Eye (tissue), 1 donor: ENCODE measurements around the gene ATP1A3.

Experiments used
- DNase-seq: peaks from one replicate; pipeline ENCODE4 v3.0.0-alpha.2; 2015

The ATP1A3 gene

DNA sequence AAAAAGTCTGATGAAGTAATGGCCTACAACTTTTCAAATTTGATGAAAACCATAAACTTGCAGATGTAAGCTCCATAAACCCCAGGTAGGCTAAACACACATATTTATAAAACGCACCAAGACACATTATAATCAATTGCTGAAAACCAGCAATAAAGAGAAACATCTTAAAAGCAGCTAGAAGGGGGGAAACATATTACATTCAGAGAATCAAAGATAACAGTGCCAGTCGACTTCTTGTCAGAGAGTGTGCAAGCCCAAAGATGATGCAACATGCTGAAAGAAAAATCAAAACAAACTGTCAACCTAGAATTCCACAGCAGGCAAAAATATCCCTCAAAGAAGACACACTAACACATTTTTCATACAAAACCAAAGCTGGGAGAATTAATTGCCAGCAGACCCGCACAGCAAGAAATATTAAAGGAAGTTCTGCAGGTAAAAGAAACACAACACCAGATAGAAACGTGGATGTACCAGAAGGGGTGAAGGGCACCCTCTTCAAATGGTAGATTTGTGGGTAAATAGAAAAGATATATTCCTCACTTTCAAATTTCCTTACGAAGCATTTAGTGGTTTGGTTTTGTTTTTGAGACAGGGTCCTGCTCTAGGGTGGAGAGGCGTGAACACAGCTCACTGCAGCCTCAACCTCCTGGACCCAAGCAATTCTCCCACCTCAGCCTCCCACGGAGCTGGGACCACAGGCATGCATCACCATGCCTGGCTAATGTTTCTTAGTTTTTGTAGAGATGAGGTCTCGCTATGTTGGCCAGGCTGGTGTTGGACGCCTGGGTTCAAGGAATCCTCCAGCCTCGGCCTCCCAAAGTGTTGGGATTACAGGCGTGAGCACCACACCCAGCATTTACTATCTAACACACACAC, 16.5 kb upstream of the ATP1A3 start:
- no peak for DNase-seq

DNA sequence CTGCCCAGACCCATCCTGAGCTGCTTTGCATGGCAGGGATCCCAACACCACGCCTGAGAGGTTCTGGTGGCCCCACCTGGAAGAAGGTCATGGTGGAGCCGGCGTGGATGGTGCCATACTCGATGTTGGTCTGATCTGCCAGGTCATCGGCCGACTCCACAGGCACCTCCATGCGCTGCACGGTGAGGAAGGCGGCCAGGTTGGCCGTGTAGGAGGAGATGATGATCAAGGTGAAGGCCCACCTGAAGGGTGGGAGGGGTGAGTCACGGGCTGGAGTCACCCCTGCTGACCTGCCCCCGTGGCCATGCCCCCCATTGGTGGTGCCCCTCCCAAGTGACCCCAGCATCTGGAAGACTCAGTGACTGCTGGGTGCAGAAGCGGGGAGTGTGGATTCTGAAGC, 12.5 kb upstream of the ATP1A3 start:
- no peak for DNase-seq

DNA sequence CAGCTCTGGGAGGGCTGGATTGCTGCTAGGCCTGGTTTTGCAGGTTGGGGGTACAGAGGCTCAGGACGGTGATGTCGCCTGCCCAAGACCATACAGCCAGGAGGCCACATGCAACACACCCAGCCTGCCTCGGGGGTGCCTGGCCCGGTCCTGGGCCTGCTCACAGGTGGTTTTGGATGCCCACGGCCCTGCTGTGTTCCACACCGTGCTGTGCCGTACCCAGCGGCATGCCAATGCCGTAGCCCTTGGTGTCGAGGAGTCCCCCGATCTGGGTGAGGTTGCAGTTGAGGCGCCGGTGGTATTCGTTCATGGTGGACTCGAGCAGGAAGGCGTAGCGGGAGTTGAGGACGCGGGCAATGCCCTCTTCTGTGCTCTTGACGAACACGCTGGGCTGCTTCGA, 11.5 kb upstream of the ATP1A3 start:
- DNase-seq, result no peak

DNA sequence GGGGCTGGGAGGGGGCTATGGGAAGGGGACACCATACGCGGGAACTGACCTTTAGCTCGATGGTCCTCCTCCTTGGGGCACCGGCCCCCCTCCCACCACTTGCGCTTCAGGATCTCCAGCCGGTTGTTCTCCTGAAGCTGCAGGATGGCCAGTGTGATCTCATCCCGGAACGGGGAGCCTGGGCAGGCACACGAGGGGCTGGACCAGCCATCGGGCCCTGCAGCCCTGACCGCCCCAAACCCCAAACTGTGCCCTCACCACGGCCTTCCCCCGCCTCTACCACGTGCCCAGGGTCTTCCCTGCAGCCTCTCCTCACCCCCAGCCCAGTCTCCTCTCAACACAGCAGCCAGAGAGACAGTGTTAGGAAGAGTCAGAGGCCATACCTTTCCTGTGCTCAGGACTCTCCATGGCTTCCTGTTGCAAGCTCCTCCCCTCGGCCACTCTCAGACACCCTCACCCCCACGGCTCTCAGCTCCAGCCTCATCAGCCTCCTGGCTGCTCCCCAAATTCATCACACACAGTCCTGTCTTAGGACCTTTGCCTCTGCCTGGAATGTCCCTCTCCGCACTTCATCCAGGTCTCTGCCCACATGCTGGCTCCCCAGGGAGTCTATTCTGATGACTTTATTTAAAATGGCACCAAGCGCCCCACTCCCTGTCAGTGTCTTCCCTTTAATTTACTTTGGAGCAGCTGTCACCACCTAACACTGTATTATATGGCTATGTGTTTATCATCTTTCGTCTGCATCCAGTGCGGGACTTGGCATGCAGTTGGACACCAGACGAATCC, 9.7 kb upstream of the ATP1A3 start:
- DNase-seq, result no peak

DNA sequence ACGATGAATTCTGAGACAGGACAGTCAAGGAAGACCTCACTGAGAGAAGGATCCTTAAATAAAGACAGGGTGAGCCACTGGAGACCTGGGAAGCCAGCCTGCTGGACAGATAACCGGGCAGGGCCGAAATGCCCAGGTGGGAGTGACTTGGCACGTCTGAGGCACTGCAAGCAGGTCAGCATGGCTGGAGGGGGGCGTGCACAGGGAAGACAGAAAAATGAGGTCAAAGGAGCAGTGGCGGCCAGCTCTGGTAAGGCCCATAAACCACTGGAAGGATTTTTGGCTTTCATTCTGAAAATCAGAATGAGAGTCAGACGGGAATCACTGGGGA, 5.8 kb upstream of the ATP1A3 start:
- DNase-seq, result no peak

DNA sequence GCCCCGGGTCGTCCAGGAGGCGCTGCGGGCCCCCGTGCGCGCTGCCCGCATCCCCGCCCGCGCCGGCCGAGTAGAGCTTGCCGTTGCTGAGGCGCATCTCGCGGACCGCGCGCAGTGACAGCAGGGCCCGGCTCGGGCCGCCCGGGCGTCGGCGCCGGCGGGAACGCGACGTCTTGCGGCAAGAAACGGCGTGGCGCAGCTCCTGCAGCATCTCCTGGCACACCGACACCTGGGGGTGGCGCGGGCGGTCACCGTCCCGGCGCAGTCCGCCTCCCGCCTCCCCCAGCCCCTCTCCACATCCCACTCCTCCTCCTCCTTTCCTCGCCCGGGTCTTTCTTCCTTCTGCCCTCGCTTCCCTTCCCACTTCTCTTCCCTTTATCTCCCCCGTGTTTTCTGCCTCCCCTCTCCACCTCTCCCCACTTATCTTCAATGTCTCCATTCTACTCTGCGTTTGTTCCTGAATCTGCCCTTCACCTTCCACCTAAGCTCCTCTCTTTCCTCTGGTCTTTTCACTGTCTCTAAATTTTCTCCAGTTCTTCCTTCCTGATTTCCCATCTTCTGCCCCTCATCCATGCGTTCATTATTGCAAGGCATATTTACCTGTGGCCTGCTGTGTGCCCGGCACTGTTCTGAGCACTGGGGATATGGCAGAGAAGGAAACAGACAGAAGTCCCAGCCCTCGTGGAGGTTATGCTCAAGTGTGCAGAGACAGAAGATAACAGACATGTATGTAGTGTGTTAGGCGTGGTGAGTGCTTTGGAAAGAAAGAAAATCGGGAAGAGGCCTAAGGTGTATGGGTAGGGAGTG, 5.2 kb upstream of the ATP1A3 start:
- DNase-seq, result peak; percentile 51

DNA sequence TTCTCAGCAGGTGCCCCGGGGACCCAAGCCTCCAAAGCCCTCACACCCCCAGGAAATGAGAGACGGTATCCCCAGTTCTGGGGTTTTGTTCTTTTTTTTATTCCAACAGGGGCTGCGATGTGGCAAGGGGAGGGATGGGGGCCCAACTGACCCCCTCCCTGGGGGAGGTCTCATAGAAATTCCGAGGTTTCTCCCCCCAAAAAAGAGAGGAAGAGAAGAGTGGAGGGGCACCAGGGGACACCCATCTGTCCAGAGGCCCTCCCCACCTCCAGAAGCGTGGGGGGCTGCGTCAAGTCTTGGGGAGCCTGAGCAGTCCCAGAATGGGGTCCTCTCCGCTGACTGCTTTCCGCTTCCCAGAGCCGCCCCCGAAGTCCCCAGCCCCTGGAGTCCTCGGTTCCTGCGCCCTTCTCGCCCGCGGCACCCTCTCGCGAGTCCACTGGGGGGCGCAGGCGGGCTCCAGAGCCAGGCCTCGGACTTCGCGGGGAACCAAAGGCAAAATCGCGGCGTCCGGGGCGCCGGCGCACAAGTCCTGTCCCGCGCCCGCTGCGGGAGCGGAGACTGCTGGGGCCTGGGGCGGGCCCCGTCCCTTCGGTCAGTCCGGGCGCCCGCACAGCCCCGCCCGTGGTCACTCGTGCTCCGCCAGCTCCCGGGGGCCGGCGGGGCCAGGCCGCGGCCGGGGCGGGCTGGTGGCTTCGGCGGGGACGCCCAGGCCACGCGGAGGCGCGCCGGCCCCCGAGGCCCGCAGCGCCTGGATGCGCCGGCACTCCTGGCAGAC, 4.4 kb upstream of the ATP1A3 start:
- peak; percentile 80 for DNase-seq

DNA sequence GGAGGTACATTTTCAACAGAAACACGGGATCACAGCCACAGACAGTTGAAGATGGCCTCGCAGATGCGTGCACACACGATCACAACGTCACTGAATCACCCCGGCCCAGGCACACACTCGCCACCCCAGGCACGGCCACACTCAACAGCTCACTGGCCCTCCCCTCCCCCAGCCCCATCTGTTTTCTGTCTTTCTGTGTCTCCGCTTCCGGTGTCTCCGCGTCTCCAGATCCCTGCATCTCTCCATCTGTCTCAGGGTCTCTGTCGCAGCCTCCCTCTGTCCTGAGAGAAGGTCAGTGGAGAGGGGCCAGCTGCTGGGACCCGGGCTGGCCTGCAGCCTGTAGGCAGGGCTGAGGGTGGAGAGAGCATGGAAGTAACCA, 3.8 kb upstream of the ATP1A3 start:
- DNase-seq, result peak; percentile 80

DNA sequence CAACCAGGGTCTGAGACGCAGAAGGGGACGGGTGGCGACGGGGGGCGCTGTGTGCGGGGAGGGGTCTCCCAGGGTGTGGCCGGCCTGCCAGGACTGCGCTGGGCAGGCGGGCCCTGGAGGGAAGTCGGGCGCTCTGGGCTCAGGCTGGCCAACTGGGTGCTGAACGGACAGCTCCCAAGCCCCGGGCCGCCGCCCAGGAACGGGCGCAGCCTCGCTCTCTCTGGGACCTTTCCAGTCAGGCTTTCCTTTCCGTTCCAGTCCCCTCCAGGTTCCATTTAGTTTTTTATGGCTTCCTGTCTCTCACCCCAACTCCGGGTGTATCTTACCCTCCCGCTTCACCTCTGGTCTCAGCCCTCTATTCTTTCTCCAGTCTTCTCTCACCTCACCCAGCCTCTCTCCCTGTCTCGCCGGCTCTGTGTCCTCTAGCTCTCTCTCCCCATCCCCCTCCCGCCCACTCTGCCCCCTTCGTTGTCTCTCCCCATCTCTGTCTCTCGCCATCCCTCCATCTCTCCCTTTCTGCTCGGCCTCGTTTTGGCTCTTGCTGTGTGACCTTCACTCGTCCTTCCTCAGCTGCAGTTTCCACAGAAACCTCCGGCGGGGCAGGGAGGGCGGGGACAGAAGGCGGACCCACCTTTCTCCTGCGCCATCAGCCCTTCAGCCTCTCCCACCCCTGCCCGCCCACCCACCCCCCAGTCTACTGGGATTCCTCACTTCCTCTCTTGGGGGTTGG, 3.3 kb upstream of the ATP1A3 start:
- DNase-seq, result peak; percentile 79

DNA sequence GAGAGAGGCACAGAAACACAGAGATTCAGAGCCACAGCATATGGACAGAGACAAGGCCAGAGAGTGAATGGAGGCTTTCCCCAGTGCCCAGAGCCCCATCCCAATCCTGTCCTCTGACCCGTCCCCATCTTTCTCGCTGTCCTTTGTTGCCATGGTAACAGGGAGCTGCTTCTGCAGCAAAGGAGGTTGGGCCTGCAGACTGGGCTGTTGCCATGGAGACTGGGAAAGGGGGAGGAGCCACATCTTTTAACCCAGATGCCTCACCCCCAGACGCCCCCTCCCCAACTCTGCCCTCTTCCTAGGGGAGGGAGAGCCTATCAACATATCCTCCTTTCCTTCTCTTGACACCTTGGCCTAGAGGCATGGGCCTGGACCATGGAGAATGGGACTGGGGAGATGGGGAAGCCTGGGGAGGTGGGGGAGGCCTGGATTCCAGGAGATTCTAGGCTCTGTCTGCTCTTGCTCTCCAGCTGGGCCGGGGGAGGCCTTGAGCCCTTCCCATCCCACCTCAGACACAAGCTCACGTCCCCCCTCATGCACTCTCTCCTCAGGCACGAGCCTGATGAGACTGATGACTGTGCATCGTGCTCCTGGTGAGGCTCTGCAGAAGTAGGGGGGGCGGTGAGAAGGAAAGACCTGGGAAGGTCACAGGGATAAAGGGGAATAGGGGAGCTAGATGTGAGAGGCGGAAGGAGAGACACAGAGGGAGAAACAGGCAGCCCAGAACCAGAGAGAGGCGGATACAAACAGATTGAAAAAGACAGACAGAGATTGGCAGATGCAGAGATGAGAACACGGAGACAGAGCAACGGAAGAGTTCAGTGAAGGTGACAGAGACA, 2.1 kb upstream of the ATP1A3 start:
- peak; percentile 92 for DNase-seq

DNA sequence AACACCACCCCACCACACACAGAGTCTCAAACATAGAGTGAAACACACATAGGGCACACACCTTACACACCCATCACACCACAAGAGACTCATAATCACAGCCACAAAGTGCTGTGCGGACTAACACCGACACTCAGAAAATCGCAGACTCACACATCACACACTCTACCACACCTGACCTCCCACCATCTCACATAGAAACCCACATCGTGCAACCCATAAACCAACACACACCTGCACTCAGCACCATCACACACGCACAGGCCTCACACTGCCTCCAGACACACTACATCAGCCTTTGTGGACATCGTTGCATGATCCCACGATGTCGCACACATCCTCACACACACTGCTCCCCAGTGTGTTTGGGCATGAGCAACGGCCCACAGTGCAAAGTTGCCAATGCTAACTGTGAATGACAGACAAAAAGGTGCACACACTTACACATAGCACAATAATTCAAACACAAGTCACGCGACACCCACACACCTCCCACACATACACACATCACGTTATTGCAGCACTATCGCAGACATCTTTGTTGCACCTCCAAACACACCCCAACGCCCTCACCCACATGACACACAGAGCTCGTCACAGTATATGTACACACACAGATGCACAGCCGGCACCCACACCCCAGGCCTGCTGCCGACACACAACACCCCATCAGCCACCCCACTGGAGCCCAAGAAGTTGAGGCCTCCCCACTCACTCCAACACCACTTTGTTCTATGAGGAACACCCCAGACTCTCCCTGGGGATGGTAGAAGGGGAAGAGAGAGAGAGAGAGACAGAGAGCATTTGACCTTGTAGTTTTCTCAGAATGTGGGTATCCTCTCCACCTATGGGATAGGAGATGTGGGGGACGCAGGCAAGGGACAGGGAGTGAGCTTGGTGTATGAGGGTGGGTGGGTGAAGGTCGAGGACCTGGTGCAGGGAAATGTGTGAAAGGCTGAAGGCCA, 1.2 kb upstream of the ATP1A3 start:
- no peak for DNase-seq

DNA sequence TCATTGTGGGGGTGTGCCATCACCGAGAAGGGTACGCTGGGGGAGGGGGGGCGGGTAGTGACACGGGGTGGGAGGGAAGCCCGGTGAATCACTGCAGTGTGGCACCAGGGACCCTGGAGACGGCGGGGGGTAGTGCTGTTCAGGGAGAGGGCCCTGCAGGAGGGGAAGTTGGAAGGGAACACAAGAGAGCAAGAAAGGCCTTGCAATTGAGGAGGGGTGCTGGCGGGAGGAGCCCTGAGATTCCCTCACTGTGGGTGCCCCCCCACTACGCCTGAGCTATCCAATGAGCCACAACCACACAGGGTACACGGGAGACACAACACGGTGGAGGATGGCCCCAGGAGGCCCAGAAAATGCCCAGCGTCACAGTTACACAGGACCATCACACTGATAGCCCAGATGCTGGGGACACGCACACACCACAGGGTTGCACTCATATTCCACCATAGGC, 516 bp upstream of the ATP1A3 start:
- DNase-seq, result no peak

DNA sequence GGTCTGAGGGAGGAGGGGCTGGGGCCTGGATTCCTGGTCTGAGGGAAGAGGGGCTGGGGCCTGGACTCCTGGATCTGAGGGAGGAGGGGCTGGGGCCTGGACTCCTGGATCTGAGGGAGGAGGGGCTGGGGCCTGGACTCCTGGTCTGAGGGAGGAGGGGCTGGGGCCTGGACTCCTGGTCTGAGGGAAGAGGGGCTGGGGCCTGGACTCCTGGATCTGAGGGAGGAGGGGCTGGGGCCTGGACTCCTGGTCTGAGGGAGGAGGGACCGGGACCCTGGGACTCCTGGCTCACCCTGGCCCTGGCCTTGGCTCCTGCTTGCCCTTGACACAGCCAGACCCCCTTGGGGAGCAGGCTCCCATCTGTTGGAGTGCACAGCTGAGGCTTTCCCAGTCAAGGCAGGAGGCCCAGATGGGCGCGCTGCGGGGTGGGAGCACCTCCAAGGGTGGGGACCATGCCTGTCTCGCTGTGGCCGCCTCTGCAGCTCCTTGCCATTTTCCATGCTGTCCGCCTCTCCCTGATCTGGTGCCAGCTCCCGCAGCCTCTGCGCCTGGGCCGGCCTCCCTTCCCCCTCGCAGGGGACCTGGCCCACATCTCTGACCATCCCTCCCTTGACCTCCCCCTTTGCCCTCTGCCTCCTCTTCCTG, 2.0 kb downstream of the ATP1A3 start:
- peak; percentile 6 for DNase-seq

DNA sequence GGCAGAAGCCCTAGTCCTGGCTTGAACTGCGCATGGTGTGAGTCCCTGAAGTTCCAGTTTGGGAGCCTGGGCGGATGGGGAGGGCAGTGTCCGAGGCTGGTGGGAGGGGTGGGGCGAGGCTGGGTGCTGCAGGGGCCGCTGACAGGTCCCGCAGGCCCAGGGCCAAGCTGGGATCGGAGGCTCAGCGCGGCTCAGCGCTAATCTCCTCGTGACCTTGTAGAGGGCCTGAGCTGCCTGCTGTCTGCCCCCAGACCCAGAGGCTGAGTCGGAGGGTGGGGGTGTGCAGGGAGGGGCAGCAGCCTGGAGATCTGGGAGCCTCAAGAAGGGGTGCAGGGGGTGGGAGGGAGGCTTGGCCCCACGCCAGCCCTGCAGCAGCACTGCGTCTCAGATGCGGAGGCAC, 3.0 kb downstream of the ATP1A3 start:
- peak; percentile 29 for DNase-seq

DNA sequence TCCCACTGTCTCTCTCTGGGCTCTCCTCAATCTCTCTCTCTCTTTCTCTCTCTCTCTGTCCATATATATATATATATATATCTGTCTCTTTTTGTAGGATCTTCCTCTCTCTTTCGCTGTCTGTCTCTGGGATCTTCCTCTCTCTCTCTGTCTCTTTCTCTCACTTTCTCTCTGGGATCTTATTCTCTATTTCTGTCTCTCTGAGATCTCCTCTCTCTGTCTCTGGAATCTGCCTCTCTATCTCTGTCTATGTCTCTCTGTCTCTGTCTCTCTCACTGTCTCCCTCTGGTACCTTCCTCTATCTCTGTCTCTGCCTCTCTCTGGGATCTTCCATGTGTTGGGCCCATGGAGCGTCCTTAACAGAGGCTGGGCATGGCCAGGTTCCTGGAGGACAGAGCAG, 3.4 kb downstream of the ATP1A3 start:
- DNase-seq, result no peak

DNA sequence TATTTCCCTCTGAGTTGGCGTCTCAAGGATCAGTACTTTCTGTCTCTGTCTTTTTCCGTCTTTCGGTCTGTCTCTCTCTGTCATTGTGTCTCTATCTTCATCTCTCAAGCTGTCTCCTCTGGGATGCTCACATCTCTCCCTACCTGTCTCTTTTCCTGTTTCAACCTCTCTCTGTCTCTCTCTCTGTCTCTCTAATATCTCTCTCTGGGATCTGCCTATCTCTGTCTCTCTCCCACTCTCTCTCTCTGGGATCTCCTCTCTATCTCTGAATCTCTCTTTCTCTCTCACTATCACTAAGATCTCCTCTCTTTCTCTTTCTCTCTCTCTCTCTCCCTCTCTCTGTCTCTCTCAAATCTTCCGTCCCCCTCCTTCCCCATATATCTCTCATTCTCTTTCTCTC, 4.0 kb downstream of the ATP1A3 start:
- DNase-seq, result no peak

DNA sequence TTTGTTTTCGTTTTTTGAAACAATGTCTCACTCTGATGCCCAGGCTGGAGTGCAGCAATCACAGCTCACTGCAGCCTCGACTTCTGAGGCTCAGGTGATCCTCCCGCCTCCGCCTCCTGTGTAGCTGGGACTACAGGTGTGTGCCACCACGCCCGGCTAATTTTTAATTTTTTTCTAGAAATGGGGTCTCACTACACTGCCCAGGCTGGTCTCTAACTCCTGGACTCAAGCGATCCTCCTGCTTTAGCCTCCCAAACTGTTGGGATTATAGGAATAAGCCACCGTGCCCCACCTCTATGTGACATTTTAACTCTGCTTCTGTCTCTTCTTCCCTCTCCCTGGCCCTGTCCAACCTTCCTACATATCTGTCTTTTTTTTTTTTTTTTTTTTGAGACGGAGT, 5.1 kb downstream of the ATP1A3 start:
- no peak for DNase-seq

DNA sequence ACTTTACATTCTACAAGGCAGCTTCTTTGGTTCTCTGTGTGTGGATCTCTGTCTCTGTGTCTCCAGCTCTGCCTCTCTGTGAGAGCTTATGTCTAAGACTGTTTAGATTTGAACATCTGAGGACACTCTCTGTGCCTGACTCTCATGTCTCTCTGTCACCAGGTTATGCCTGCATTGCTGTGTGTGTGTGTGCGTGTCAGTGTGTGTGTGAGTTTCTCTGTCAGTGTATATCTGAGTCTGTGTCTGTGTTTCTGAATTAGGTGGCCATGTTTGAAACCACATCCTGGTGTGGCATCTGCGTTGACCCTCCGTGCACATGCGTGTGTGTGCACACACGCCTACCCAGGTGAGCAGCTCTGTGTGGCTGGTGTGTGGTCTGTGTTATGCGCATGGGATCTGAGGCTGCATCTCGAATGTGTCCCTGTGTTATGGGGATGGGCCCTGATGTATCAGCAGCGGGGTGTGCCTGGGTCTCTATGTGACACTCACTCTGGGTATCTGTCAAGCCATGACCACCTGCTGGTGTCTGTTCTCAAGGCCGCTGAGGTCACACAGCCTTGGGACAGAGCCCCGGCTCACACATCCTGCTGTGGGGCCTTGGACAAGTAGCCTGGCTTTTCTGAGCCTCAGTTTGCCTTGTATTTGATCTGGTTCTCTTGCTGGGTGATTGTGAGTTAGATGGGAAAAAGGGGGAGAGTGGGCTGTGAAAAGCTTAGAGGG, 6.7 kb downstream of the ATP1A3 start:
- DNase-seq, result no peak

DNA sequence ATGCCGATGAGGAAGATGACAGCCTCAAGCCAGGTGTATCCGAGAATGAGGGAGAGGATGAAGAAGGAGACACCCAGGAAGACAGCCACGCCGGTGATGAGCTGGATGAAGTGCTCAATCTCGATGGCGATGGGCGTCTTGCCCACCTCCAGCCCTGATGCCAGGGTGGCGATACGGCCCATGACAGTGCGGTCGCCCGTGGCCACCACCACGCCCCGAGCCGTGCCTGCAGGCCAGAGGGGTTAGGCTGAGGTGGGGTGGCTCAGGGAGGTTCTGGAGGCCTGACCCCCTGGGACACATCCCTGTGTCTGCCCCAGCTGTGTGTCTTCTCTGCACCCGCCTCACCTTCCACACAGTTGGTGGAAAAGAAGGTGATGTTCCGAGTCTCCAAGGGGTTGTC, 9.1 kb downstream of the ATP1A3 start:
- no peak for DNase-seq
